GM23338 (cell line): ENCODE results near the gene MEMO1. TPM values are rescaled to one million over a fixed set of nuclear protein-coding genes. Genes with fewer than 3 reads are reported as not detected.

Experiments used
- ATAC-seq: fragments of 200-7000 bp; cut with Tn5 transposase; 3 replicates; pipeline ENCODE4 v1.9.1; 2020
- DNase-seq: peaks from one replicate; pipeline ENCODE4 v3.0.0-alpha.2; 2015; ENCODE audit warnings: low spot score
- H2AFZ ChIP-seq: fragments of 200-600 bp; sonication (generic); 2 replicates; pipeline ENCODE4 v1.8.0; 2016; ENCODE audit warnings: antibody characterized with exemption, mild to moderate bottlenecking, moderate library complexity
- H3F3A ChIP-seq: fragments of 200-600 bp; sonication (generic); replicated peaks from 2 replicates; pipeline ENCODE4 v1.8.0; 2017; ENCODE audit warnings: antibody characterized with exemption, mixed run types, low read depth
- H3K27ac ChIP-seq: fragments of 200-600 bp; sonication (generic); 2 replicates; pipeline ENCODE4 v1.6.1; 2016; ENCODE audit warnings: low read depth
- H3K27me3 ChIP-seq: fragments of 200-600 bp; sonication (generic); 2 replicates; pipeline ENCODE4 v1.8.0; 2016; ENCODE audit warnings: mild to moderate bottlenecking, mixed run types, moderate library complexity; ENCODE audit not compliant: insufficient read depth
- H3K36me3 ChIP-seq: fragments of 200-600 bp; sonication (generic); 2 replicates; pipeline ENCODE4 v1.8.0; 2016; ENCODE audit warnings: mild to moderate bottlenecking; ENCODE audit not compliant: insufficient read depth
- H3K4me1 ChIP-seq: fragments of 200-600 bp; sonication (generic); 2 replicates; pipeline ENCODE4 v1.8.0; 2016; ENCODE audit warnings: mild to moderate bottlenecking, moderate library complexity; ENCODE audit not compliant: insufficient read depth
- H3K4me2 ChIP-seq: fragments of 200-600 bp; sonication (generic); 2 replicates; pipeline ENCODE4 v1.7.1; 2017; ENCODE audit warnings: mixed run types
- H3K4me3 ChIP-seq: fragments of 200-600 bp; sonication (generic); 2 replicates; pipeline ENCODE4 v1.6.1; 2016; ENCODE audit warnings: mixed run types
- H3K79me2 ChIP-seq: fragments of 200-600 bp; sonication (generic); replicated peaks from 2 replicates; pipeline ENCODE4 v1.8.0; 2017; ENCODE audit warnings: mild to moderate bottlenecking; ENCODE audit not compliant: insufficient read depth
- H3K9me2 ChIP-seq: fragments of 200-600 bp; sonication (generic); 2 replicates; pipeline ENCODE4 v1.8.0; 2017; ENCODE audit not compliant: insufficient read depth
- H4K20me1 ChIP-seq: fragments of 200-600 bp; sonication (generic); replicated peaks from 2 replicates; pipeline ENCODE4 v1.8.0; 2017; ENCODE audit warnings: mild to moderate bottlenecking; ENCODE audit not compliant: insufficient read depth
- H3K27ac Mint-ChIP-seq: 2 replicates; pipeline ENCODE4 v1.8.0; 2020; ENCODE audit warnings: inconsistent platforms, mild to moderate bottlenecking, moderate library complexity, mixed read lengths
- H3K27me3 Mint-ChIP-seq: 3 replicates; pipeline ENCODE4 v1.8.0; 2022; ENCODE audit warnings: low read depth, mild to moderate bottlenecking, moderate library complexity, mixed read lengths, inconsistent platforms; ENCODE audit not compliant: insufficient read depth, poor library complexity
- H3K36me3 Mint-ChIP-seq: 3 replicates; pipeline ENCODE4 v1.8.0; 2021; ENCODE audit warnings: low read depth, mild to moderate bottlenecking, inconsistent platforms, moderate library complexity, mixed read lengths
- H3K4me1 Mint-ChIP-seq: 3 replicates; pipeline ENCODE4 v1.8.0; 2020; ENCODE audit warnings: mild to moderate bottlenecking, inconsistent platforms, mixed read lengths
- H3K4me3 Mint-ChIP-seq: 3 replicates; pipeline ENCODE4 v1.8.0; 2021; ENCODE audit warnings: moderate library complexity, mild to moderate bottlenecking, inconsistent platforms, mixed read lengths
- H3K9me3 Mint-ChIP-seq: 3 replicates; pipeline ENCODE4 v1.8.0; 2020; ENCODE audit warnings: moderate library complexity, mild to moderate bottlenecking, inconsistent platforms, mixed read lengths
- CREB1 ChIP-seq: fragments of 250-450 bp; sonication (Bioruptor Pico); IDR thresholded peaks from 2 replicates; pipeline ENCODE4 v1.5.0; 2020; ENCODE audit warnings: low read depth, mild to moderate bottlenecking, moderate library complexity
- CTCF ChIP-seq, 2 experiments: fragments of 200-600 bp in 1 of 2; sonication (generic) in 1 of 2; conservative IDR thresholded peaks; 2 replicates each; pipeline versions ENCODE4 v1.5.1 to v1.6.1; 2016 to 2017; ENCODE audit warnings: antibody characterized with exemption in 2 of 2, low read depth in 2 of 2, mild to moderate bottlenecking in 2 of 2, moderate library complexity in 1 of 2
- ETS1 ChIP-seq: IDR thresholded peaks from 2 replicates; pipeline ENCODE4 v1.6.1; 2016; ENCODE audit warnings: antibody characterized with exemption
- EZH2 ChIP-seq: fragments of 200-600 bp; sonication (generic); IDR thresholded peaks from one replicate; pipeline ENCODE4 v1.8.0; 2017; ENCODE audit warnings: antibody characterized with exemption, mild to moderate bottlenecking, low read depth; ENCODE audit not compliant: unreplicated experiment
- EZH2phosphoT487 ChIP-seq: fragments of 200-600 bp; sonication (generic); IDR thresholded peaks from one replicate; pipeline ENCODE4 v1.8.1; 2018; ENCODE audit warnings: antibody characterized with exemption; ENCODE audit not compliant: unreplicated experiment
- JUNB ChIP-seq: IDR thresholded peaks from one replicate; pipeline ENCODE4 v1.6.1; 2016; ENCODE audit warnings: antibody characterized with exemption; ENCODE audit not compliant: unreplicated experiment
- NANOG ChIP-seq: IDR thresholded peaks from 2 replicates; pipeline ENCODE4 v1.6.1; 2016; ENCODE audit warnings: antibody characterized with exemption, borderline replicate concordance
- POLR2AphosphoS5 ChIP-seq: IDR thresholded peaks from 2 replicates; pipeline ENCODE4 v1.6.1; 2016; ENCODE audit warnings: antibody characterized with exemption, low read depth
- REST ChIP-seq: IDR thresholded peaks from one replicate; pipeline ENCODE4 v1.6.1; 2018; ENCODE audit warnings: antibody characterized with exemption; ENCODE audit not compliant: unreplicated experiment
- STAT1 ChIP-seq: IDR thresholded peaks from one replicate; pipeline ENCODE4 v1.6.1; 2016; ENCODE audit warnings: antibody characterized with exemption; ENCODE audit not compliant: unreplicated experiment
- ZNF114 ChIP-seq: fragments of 250-450 bp; sonication (Bioruptor Pico); IDR thresholded peaks from 2 replicates; pipeline ENCODE4 v1.5.0; 2020; ENCODE audit warnings: mild to moderate bottlenecking, moderate library complexity
- ZNF331 ChIP-seq: fragments of 250-450 bp; sonication (Bioruptor Pico); IDR thresholded peaks from 2 replicates; pipeline ENCODE4 v1.5.0; 2020; ENCODE audit warnings: low read depth, mild to moderate bottlenecking, moderate library complexity
- ZNF462 ChIP-seq: fragments of 250-450 bp; sonication (Bioruptor Pico); IDR thresholded peaks from 2 replicates; pipeline ENCODE4 v1.5.0; 2020; ENCODE audit warnings: mild to moderate bottlenecking, moderate library complexity
- polyA plus RNA-seq: library from polyadenylated mRNA; unstranded; fragments of >200 nt; fragmentation: Nextera tagmentation; extraction: Ambion mirVana; gene quantifications from 2 replicates; pipeline ENCODE4 v1.2.1, GENCODE V29; 2016
- total RNA-seq: library from RNA; depleted of rRNA; stranded (reverse); fragments of >200 nt; shearing (Covaris generic); gene quantifications from 2 replicates; pipeline ENCODE4 v1.2.3, GENCODE V29; 2014

The MEMO1 gene
- total and polyA plus RNA-seq, 2 experiments from 2014 or later: 39.1 to 67.0 TPM

GRCh38 chr2:31962757-31963361, 47.9 kb downstream of the MEMO1 start:
- DNase-seq (no peak), ATAC-seq (no peak)
- Mint-ChIP-seq H3K36me3 (no peaks in the 10 kb centered on the region), H3K4me1 (peaks cover 4% of the 10 kb centered on the region; the same call in 1 of the 3 replicates), H3K4me3 (no peak overlapping the region), H3K27me3 (no peaks in the 10 kb centered on the region), H3K9me3 (no peaks in the 10 kb centered on the region), H3K27ac (no peak overlapping the region)
- H3K27ac ChIP-seq: no peak overlapping the region
- H3K9me2 ChIP-seq: no peaks in the 10 kb centered on the region
- no peak overlapping the region for H3K4me2 ChIP-seq
- H2AFZ ChIP-seq: no peak overlapping the region
- peaks cover 97% of the 10 kb centered on the region for H3K79me2 ChIP-seq
- no peaks in the 10 kb centered on the region for H3K4me1 ChIP-seq
- H3F3A ChIP-seq: no peaks in the 10 kb centered on the region; the same call in 1 of the 2 replicates
- TF ChIP-seq REST (no peak), ZNF114 (CRISPR knock-in tag) (no peak), NANOG (no peak), JUNB (no peak), CTCF (conservative IDR thresholded peaks at IDR 0.05; ENCODE audit: low read depth in 2 of 2) (no peak), EZH2 (no peak), CREB1 (CRISPR knock-in tag) (no peak), ETS1 (no peak), ZNF331 (CRISPR knock-in tag) (no peak), EZH2phosphoT487 (no peak), ZNF462 (CRISPR knock-in tag) (no peak), STAT1 (no peak), POLR2AphosphoS5 (no peak)
- H3K27me3 ChIP-seq: no peaks in the 10 kb centered on the region
- H4K20me1 ChIP-seq: peaks cover 15% of the 10 kb centered on the region; the same call in 1 of the 2 replicates
- H3K4me3 ChIP-seq: no peak overlapping the region
- H3K36me3 ChIP-seq: no peaks in the 10 kb centered on the region
